Nephron progenitor cell (in vitro differentiated cells): ENCODE measurements around the gene MYL4.

ENCODE experiments used
- DNase-seq: peaks from one replicate; pipeline ENCODE4 v3.0.0; 2021
- H3K27ac Mint-ChIP-seq: 2 replicates; pipeline ENCODE4 v1.8.0; 2021; ENCODE audit warnings: mild to moderate bottlenecking, moderate library complexity, mixed read lengths
- H3K27me3 Mint-ChIP-seq: 2 replicates; pipeline ENCODE4 v1.8.0; 2021; ENCODE audit warnings: mild to moderate bottlenecking, low read depth, mixed read lengths; ENCODE audit not compliant: poor library complexity
- H3K36me3 Mint-ChIP-seq: 2 replicates; pipeline ENCODE4 v1.8.0; 2021; ENCODE audit warnings: low read depth, mixed read lengths
- H3K4me1 Mint-ChIP-seq: 2 replicates; pipeline ENCODE4 v1.8.0; 2021; ENCODE audit warnings: mixed read lengths
- H3K4me3 Mint-ChIP-seq: 2 replicates; pipeline ENCODE4 v1.8.0; 2021; ENCODE audit warnings: mild to moderate bottlenecking, moderate library complexity, mixed read lengths
- H3K9me3 Mint-ChIP-seq: 2 replicates; pipeline ENCODE4 v1.8.0; 2021; ENCODE audit warnings: mild to moderate bottlenecking, moderate library complexity, mixed read lengths
- CTCF ChIP-seq: fragments of 200-600 bp; sonication (generic); IDR thresholded peaks from 2 replicates; pipeline ENCODE4 v1.5.0; 2021; ENCODE audit warnings: antibody characterized with exemption

Gene MYL4

GRCh38 chr17:47218896-47219430 is 9.8 kb downstream of the MYL4 start:
- H3K4me1 Mint-ChIP-seq: peaks cover 24% of the 10 kb centered on the region
- peaks cover 9% of the 10 kb centered on the region for H3K36me3 Mint-ChIP-seq
- no peak overlapping the region for H3K4me3 Mint-ChIP-seq
- DNase-seq: no peak
- TF ChIP-seq CTCF: no peak
- no peak overlapping the region for H3K27ac Mint-ChIP-seq
- H3K9me3 Mint-ChIP-seq: peaks cover 15% of the 10 kb centered on the region
- H3K27me3 Mint-ChIP-seq: peaks cover 10% of the 10 kb centered on the region

- no peak for DNase-seq
- no peak for TF ChIP-seq CTCF
- H3K36me3 Mint-ChIP-seq: peaks cover 17% of the 10 kb centered on the region
- no peak overlapping the region for H3K27ac Mint-ChIP-seq
- H3K9me3 Mint-ChIP-seq: peaks cover 24% of the 10 kb centered on the region
- H3K4me3 Mint-ChIP-seq: no peak overlapping the region
- H3K27me3 Mint-ChIP-seq: peaks cover 10% of the 10 kb centered on the region
- peaks cover 28% of the 10 kb centered on the region for H3K4me1 Mint-ChIP-seq
These were observed 10.7 kb downstream of the MYL4 start for GRCh38 chr17:47219621-47220475.

GRCh38 chr17:47220531-47220999 is 11.4 kb downstream of the MYL4 start:
- Mint-ChIP-seq H3K36me3 (peaks cover 17% of the 10 kb centered on the region), H3K27me3 (peaks cover 10% of the 10 kb centered on the region), H3K4me1 (peaks cover 35% of the 10 kb centered on the region), H3K4me3 (no peak overlapping the region), H3K9me3 (peaks cover 31% of the 10 kb centered on the region), H3K27ac (no peak overlapping the region)
- TF ChIP-seq CTCF: no peak
- DNase-seq: no peak

GRCh38 chr17:47221154-47221553 is 12.0 kb downstream of the MYL4 start:
- Mint-ChIP-seq H3K4me1 (peaks cover 37% of the 10 kb centered on the region), H3K36me3 (peaks cover 17% of the 10 kb centered on the region), H3K4me3 (no peak overlapping the region), H3K9me3 (peaks cover 36% of the 10 kb centered on the region), H3K27me3 (peaks cover 10% of the 10 kb centered on the region), H3K27ac (no peak overlapping the region)
- no peak for DNase-seq
- TF ChIP-seq CTCF: no peak

- peaks cover 17% of the 10 kb centered on the region for H3K36me3 Mint-ChIP-seq
- no peak for DNase-seq
- H3K4me1 Mint-ChIP-seq: peaks cover 37% of the 10 kb centered on the region
- TF ChIP-seq CTCF: no peak
- no peak overlapping the region for H3K4me3 Mint-ChIP-seq
- H3K9me3 Mint-ChIP-seq: peaks cover 36% of the 10 kb centered on the region
- peaks cover 11% of the 10 kb centered on the region for H3K27me3 Mint-ChIP-seq
- no peak overlapping the region for H3K27ac Mint-ChIP-seq
These were observed 12.9 kb downstream of the MYL4 start for GRCh38 chr17:47222047-47222446.
